HepG2 (cell line): ENCODE results near the gene DHRS11. TPM values are rescaled to one million over a fixed set of nuclear protein-coding genes. Genes with fewer than 3 reads are reported as not detected.

Experiments used
- FLYWCH1 ChIP-seq: sonication (generic); formaldehyde crosslinking; IDR thresholded peaks from 2 replicates; pipeline ENCODE4 v1.8.1; 2023; ENCODE audit warnings: mild to moderate bottlenecking, missing genetic modification reagents
- HDAC2 ChIP-seq: sonication (generic); formaldehyde crosslinking; IDR thresholded peaks from 2 replicates; pipeline ENCODE4 v1.4.0; 2020; ENCODE audit warnings: missing genetic modification reagents
- IRF9 ChIP-seq: sonication (generic); formaldehyde crosslinking; IDR thresholded peaks from 2 replicates; pipeline ENCODE4 v1.8.0; 2022; ENCODE audit warnings: missing genetic modification reagents, mild to moderate bottlenecking, borderline replicate concordance
- MBD4 ChIP-seq: IDR thresholded peaks from 2 replicates; pipeline ENCODE4 v1.6.1; 2012; ENCODE audit warnings: low read length, inconsistent platforms, borderline replicate concordance
- MIXL1 ChIP-seq: IDR thresholded peaks from 2 replicates; pipeline ENCODE4 v1.6.1; 2016
- MTF2 ChIP-seq: sonication (generic); formaldehyde crosslinking; IDR thresholded peaks from 2 replicates; pipeline ENCODE4 v1.5.0; 2020; ENCODE audit warnings: missing genetic modification reagents, borderline replicate concordance
- MXD4 ChIP-seq: IDR thresholded peaks from 2 replicates; pipeline ENCODE4 v1.6.1; 2016; ENCODE audit warnings: mild to moderate bottlenecking, missing biosample characterization, missing genetic modification reagents
- NFRKB ChIP-seq: fragments of 450-650 bp; IDR thresholded peaks from 2 replicates; pipeline ENCODE4 v1.6.1; 2017
- PHF21A ChIP-seq: sonication (generic); formaldehyde crosslinking; IDR thresholded peaks from 2 replicates; pipeline ENCODE4 v1.5.0; 2020; ENCODE audit warnings: mild to moderate bottlenecking, missing genetic modification reagents
- POGK ChIP-seq: sonication (generic); formaldehyde crosslinking; conservative IDR thresholded peaks from 2 replicates; pipeline ENCODE4 v1.8.0; 2022; ENCODE audit warnings: mild to moderate bottlenecking, moderate library complexity, missing genetic modification reagents
- PRDM4 ChIP-seq: sonication (generic); formaldehyde crosslinking; IDR thresholded peaks from 2 replicates; pipeline ENCODE4 v1.9.0; 2021; ENCODE audit warnings: missing genetic modification reagents, borderline replicate concordance
- SAFB2 ChIP-seq: sonication (generic); formaldehyde crosslinking; IDR thresholded peaks from 2 replicates; pipeline ENCODE4 v1.5.1; 2020; ENCODE audit warnings: missing genetic modification reagents, low read depth, mild to moderate bottlenecking, borderline replicate concordance
- SUZ12 ChIP-seq: fragments of 150-350 bp; IDR thresholded peaks from 2 replicates; pipeline ENCODE4 v1.6.1; 2014; ENCODE audit warnings: low read depth, low read length
- XRCC5 ChIP-seq: fragments of 200-400 bp; formaldehyde crosslinking; optimal IDR thresholded peaks from 2 replicates; pipeline ENCODE3; 2017; ENCODE audit warnings: mild to moderate bottlenecking, low read length
- YEATS4 ChIP-seq: sonication (generic); formaldehyde crosslinking; IDR thresholded peaks from 2 replicates; pipeline ENCODE4 v1.4.0; 2020; ENCODE audit warnings: missing genetic modification reagents, borderline replicate concordance
- ZFY ChIP-seq: sonication (generic); formaldehyde crosslinking; IDR thresholded peaks from 2 replicates; pipeline ENCODE4 v1.4.0; 2020; ENCODE audit warnings: missing genetic modification reagents
- ZNF331 ChIP-seq: sonication (generic); formaldehyde crosslinking; IDR thresholded peaks from 2 replicates; pipeline ENCODE4 v1.4.0; 2020; ENCODE audit warnings: missing genetic modification reagents
- ZNF563 ChIP-seq: sonication (generic); formaldehyde crosslinking; IDR thresholded peaks from 2 replicates; pipeline ENCODE4 v1.8.0; 2022; ENCODE audit warnings: mild to moderate bottlenecking, moderate library complexity, missing genetic modification reagents
- ZNF652 ChIP-seq: IDR thresholded peaks from 2 replicates; pipeline ENCODE4 v1.6.1; 2016; ENCODE audit warnings: low read depth, borderline replicate concordance
- ZNF776 ChIP-seq: sonication (generic); formaldehyde crosslinking; IDR thresholded peaks from 2 replicates; pipeline ENCODE4 v1.4.0; 2020; ENCODE audit warnings: mild to moderate bottlenecking, missing genetic modification reagents
- ZNF800 ChIP-seq: sonication (generic); formaldehyde crosslinking; IDR thresholded peaks from 2 replicates; pipeline ENCODE4 v1.4.0; 2020; ENCODE audit warnings: missing genetic modification reagents
- polyA plus RNA-seq, 8 experiments: library from polyadenylated mRNA; depleted of rRNA in 3 of 8; stranded (reverse) in 7 of 8; unstranded in 1 of 8; fragments of >200 nt; fragmentation: Illumina TruSeq in 4 of 8; extraction: Trizol in 4 of 8; gene quantifications; 2 replicates each; pipeline versions ENCODE4 v1.2.1 to v1.2.3, GENCODE V29; 2011 to 2016; ENCODE audit warnings: low read depth in 4 of 8, missing spikeins in 1 of 8, mixed read lengths in 1 of 8; ENCODE audit not compliant: insufficient read depth in 1 of 8
- total RNA-seq, 5 experiments: library from RNA; depleted of rRNA; stranded (reverse); fragments of >200 nt; fragmentation: Illumina TruSeq; extraction: Trizol; gene quantifications; 2 replicates each; pipeline ENCODE4 v1.2.3, GENCODE V29; 2016; ENCODE audit warnings: low read depth in 1 of 5
- TF ChIP-seq, protein P1 (sequence below): sonication (generic); formaldehyde crosslinking; IDR thresholded peaks from 2 replicates; pipeline ENCODE4 v1.8.0; 2022; ENCODE audit warnings: missing genetic modification reagents, low read depth, mild to moderate bottlenecking, borderline replicate concordance
- TF ChIP-seq, protein P2 (sequence below): IDR thresholded peaks from 2 replicates; pipeline ENCODE4 v1.6.1; 2016; ENCODE audit warnings: mild to moderate bottlenecking, missing biosample characterization, missing genetic modification reagents

The DHRS11 gene
- total and polyA plus RNA-seq, 2 of the 13 experiments (the other 11 are each of a cell fraction or from before 2014, with no cell fraction given): 28.4 to 41.9 TPM

- TF ChIP-seq, protein P1, sequence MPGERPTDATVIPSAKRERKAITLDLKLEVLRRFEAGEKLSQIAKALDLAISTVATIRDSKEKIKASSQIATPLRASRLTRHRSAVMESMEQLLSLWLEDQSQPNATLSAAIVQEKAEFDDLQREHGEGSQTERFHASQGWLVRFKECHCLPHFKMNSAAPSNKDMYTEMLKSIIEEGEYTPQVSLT (CRISPR knock-in tag): no peak
- TF ChIP-seq XRCC5 (peak; percentile 68), ZNF652 (CRISPR knock-in tag) (no peak), PHF21A (CRISPR knock-in tag) (no peak), SAFB2 (no peak), ZNF563 (CRISPR knock-in tag) (peak; percentile 24), PRDM4 (CRISPR knock-in tag) (no peak), MTF2 (CRISPR knock-in tag) (0 out of 2 replicates have a peak, but pooled peaks have one; percentile 63), SUZ12 (no peak), FLYWCH1 (CRISPR knock-in tag) (no peak), YEATS4 (CRISPR knock-in tag) (peak; percentile 92), ZNF800 (peak; percentile 43; the same call in 1 of the 2 replicates), NFRKB (no peak), POGK (CRISPR knock-in tag) (peak; percentile 77), ZNF331 (CRISPR knock-in tag) (peak; percentile 29; the same call in 1 of the 2 replicates), IRF9 (CRISPR knock-in tag) (peak; percentile 83; the same call in 1 of the 2 replicates), ZNF776 (CRISPR knock-in tag) (peak; percentile 59; the same call in 1 of the 2 replicates), MIXL1 (CRISPR knock-in tag) (0 out of 2 replicates have a peak, but pooled peaks have one; percentile 7), MXD4 (CRISPR knock-in tag) (peak; percentile 99), ZFY (peak; percentile 82), HDAC2 (peak; percentile 47), MBD4 (no peak)
- TF ChIP-seq, protein P2, sequence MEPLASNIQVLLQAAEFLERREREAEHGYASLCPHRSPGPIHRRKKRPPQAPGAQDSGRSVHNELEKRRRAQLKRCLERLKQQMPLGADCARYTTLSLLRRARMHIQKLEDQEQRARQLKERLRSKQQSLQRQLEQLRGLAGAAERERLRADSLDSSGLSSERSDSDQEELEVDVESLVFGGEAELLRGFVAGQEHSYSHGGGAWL (CRISPR knock-in tag): peak; percentile 97
These were observed 9.8 kb downstream of the DHRS11 start, which contains the start of gene MRM1 (continued) for GRCh38 chr17:36601303-36602029.
